A549 treated with CpdA at 1 μM for 4 hours (cell line): Measurements from ENCODE around the gene HCAR2. TPM values are rescaled to one million over a fixed set of nuclear protein-coding genes. Genes with fewer than 3 reads are reported as not detected.

ENCODE experiments used
- total RNA-seq: library from RNA; stranded (reverse); fragments of 200-300 nt; extraction: Qiagen RNA extraction; gene quantifications from 5 replicates; pipeline ENCODE4 v1.2.3, GENCODE V29; 2022; ENCODE audit warnings: low read depth

Gene HCAR2
- 0.26 to 0.78 TPM (median 0.30 TPM) in 5 replicates for total RNA-seq

DNA sequence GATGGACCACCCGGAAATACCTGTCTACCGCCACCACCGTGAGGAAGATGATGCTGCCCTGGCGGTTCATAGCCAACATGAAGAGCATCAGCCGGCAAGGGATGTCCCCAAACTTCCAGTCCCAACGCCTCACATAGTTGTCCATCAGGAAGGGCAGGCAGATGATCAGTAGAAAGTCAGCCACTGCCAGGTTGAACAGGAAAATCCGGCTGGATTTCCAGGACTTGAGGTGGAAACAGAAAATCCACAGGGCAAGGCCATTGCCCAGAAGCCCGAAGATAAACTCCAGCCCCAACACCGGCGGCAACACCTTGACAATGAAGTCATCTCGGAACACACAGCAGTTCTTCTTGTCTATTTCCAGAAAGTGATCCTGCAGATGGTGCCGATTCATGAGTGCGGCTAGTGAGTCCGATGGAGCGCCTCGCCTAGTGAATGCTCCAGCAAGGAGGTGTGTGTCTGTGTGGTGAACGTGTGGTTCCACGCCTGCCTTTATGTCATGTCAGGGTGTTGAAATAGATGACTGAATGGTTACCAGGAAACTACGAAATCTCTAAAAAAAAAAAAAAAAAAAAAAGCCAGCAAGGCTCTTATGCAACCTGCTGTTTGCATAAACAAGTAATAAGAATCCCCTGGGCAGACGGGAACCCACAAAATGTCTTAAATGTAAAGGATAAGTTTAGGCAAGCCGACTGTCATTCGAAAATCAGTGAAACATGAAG lies at the start of gene HCAR2:
TSS of gene HCAR2 (minus strand) at position 468 of the 722 bp plus-strand sequence. CDS start at position 394, 74 bp downstream.

GRCh38 chr12:122752464-122753318 lies 49.5 kb upstream of the HCAR2 start, which contains the start of gene DENR:
TSS of gene DENR (plus strand) at chr12:122752824. CDS start at chr12:122753702, 878 bp downstream.

DNA sequence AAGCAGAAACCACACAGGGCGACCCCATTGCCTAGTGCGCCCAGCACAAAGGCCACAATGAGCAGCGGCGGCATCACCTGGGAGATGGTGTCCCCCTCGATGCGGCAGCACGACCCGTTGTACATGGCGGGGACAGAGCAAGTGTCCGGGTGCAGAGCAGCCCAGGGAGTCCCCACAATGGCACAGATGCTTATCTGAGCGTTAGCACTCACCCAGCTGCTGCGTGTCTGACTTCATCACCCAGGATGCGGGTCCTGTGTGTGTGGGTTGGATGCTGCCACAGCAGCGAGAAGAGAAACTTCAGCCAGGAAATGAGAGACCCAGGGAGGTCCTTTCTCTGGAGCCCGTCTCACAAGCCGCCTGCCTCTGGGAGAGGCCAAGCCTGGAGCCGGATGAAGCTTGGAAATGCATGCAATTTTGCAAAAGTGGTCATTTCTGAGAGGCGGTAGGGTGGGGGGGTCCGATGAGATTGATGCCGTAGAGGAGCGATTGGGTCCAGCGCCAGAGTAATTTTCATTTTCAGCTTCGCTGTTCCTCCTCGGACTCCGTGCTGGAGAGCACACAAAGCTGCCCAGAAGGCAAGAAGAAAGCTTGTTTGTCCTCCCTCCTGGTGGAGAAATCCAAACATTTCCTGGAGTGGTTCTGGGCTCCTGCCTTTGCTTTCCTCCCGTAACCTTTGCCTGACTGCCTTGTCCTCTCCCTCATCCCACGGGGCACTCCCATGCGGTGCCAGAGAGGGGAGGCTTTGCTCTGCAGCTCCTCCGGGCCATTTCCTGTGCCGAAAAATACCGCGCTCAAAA lies 27.3 kb upstream of the HCAR2 start, which contains the start of gene HCAR1:
TSS of gene HCAR1 (minus strand) at position 630 of the 800 bp plus-strand sequence. CDS start at position 125, 505 bp downstream.

GRCh38 chr12:122716658-122717057 lies 13.5 kb upstream of the HCAR2 start, which contains the start of gene HCAR3:
TSS of gene HCAR3 (minus strand) at chr12:122716811. CDS start at chr12:122716737, 74 bp downstream.

Other genes with a start within 250 kb of the HCAR2 start
- gene ZCCHC8, start 202.4 kb downstream of the HCAR2 start, total RNA-seq: 25.7 to 27.5 TPM (median 26.4 TPM) in 5 replicates
- gene RSRC2, start 176.4 kb downstream of the HCAR2 start, total RNA-seq: 52.3 to 76.3 TPM (median 56.7 TPM) in 5 replicates
- gene KNTC1, start 176.1 kb downstream of the HCAR2 start, total RNA-seq: 20.6 to 25.7 TPM (median 23.9 TPM) in 5 replicates
- 0.22 to 0.47 TPM (median 0.30 TPM) in 4 of 5 replicates, not detected in the other for gene HCAR3, start 13.5 kb upstream of the HCAR2 start, total RNA-seq
- gene HCAR1, start 27.5 kb upstream of the HCAR2 start, total RNA-seq: 0.02 to 0.05 TPM (median 0.03 TPM) in 4 of 5 replicates, not detected in the other
- 57.1 to 71.4 TPM (median 60.7 TPM) in 5 replicates for gene DENR, start 49.5 kb upstream of the HCAR2 start, total RNA-seq
- gene CCDC62, start 71.2 kb upstream of the HCAR2 start, total RNA-seq: 0.04 to 0.09 TPM (median 0.06 TPM) in 4 of 5 replicates, not detected in the other
- gene HIP1R, start 132.1 kb upstream of the HCAR2 start, total RNA-seq: 11.0 to 13.0 TPM (median 11.3 TPM) in 5 replicates
- gene VPS37B, start 192.8 kb upstream of the HCAR2 start, total RNA-seq: 30.6 to 36.3 TPM (median 33.7 TPM) in 5 replicates